Measurements from ENCODE around the gene CMTM8.
"Not testable (repeated sequence)": the region's sequence is repeated elsewhere in the genome, so short reads cannot be mapped to it uniquely, and the experiment has no call there.

Gene CMTM8

GRCh38 chr3:32387512-32387911, 149.0 kb downstream of the CMTM8 start:
- DNase-seq = no peak

GRCh38 chr3:32389577-32389976, 151.1 kb downstream of the CMTM8 start:
- DNase-seq = not testable (repeated sequence)

GRCh38 chr3:32391643-32392535, 153.4 kb downstream of the CMTM8 start, which contains the start of gene CMTM7:
CMTM7 (plus strand) TSS chr3:32391853; CDS start chr3:32391907, 54 bp downstream.
- DNase-seq = no peak

- no peak for DNase-seq
Observed at GRCh38 chr3:32392536-32393302, 154.2 kb downstream of the CMTM8 start.

GRCh38 chr3:32395496-32395895, 157.0 kb downstream of the CMTM8 start:
- DNase-seq = no peak

GRCh38 chr3:32397941-32398340, 159.5 kb downstream of the CMTM8 start:
- DNase-seq = no peak

- no peak for DNase-seq
Observed at GRCh38 chr3:32398531-32398930, 160.1 kb downstream of the CMTM8 start.

GRCh38 chr3:32399030-32399620, 160.6 kb downstream of the CMTM8 start:
- peak; percentile 9 for DNase-seq

GRCh38 chr3:32401126-32401525, 162.6 kb downstream of the CMTM8 start:
- DNase-seq = no peak

GRCh38 chr3:32401556-32402081, 163.1 kb downstream of the CMTM8 start:
- peak; percentile 50 for DNase-seq

- DNase-seq = peak; percentile 21
Observed at GRCh38 chr3:32403663-32404062, 165.2 kb downstream of the CMTM8 start.

GRCh38 chr3:32404714-32405113, 166.2 kb downstream of the CMTM8 start:
- no peak for DNase-seq

- DNase-seq = no peak
Observed at GRCh38 chr3:32405155-32405554, 166.7 kb downstream of the CMTM8 start.

- DNase-seq = no peak
Observed at GRCh38 chr3:32405711-32406323, 167.3 kb downstream of the CMTM8 start.

GRCh38 chr3:32406486-32407408, 168.3 kb downstream of the CMTM8 start:
- DNase-seq = peak; percentile 34

- no peak for DNase-seq
Observed at GRCh38 chr3:32410367-32411246, 172.1 kb downstream of the CMTM8 start.

- no peak for DNase-seq
Observed at GRCh38 chr3:32411442-32411841, 173.0 kb downstream of the CMTM8 start.

GRCh38 chr3:32412887-32413286, 174.4 kb downstream of the CMTM8 start:
- no peak for DNase-seq

GRCh38 chr3:32413845-32414521, 175.5 kb downstream of the CMTM8 start:
- DNase-seq = no peak
